ENCODE results near the gene CTNNA1. TPM values are rescaled to one million over a fixed set of nuclear protein-coding genes. Genes with fewer than 3 reads are reported as not detected.

Gene CTNNA1
- total and polyA plus RNA-seq, 8 donors, result 53.9 to 193 (median 108) TPM

GRCh38 chr5:138943599-138944173 is 190.5 kb downstream of the CTNNA1 start:
- H3K27me3 ChIP-seq, result no peaks in the 10 kb centered on the region
- no peak for DNase-seq
- FAIRE-seq, result no peak
- no peak overlapping the region for H3K4me3 ChIP-seq
- H3K36me3 ChIP-seq, result no peaks in the 10 kb centered on the region
- peaks cover 0 to 14% (median 8%) of the 10 kb centered on the region in 3 donors for H3K4me1 ChIP-seq
- ATAC-seq, result no peak
- intact Hi-C loops (cut with DNase I), result no loop called here
- H3K27ac ChIP-seq, result no peak overlapping the region
- TF ChIP-seq, protein P1, sequence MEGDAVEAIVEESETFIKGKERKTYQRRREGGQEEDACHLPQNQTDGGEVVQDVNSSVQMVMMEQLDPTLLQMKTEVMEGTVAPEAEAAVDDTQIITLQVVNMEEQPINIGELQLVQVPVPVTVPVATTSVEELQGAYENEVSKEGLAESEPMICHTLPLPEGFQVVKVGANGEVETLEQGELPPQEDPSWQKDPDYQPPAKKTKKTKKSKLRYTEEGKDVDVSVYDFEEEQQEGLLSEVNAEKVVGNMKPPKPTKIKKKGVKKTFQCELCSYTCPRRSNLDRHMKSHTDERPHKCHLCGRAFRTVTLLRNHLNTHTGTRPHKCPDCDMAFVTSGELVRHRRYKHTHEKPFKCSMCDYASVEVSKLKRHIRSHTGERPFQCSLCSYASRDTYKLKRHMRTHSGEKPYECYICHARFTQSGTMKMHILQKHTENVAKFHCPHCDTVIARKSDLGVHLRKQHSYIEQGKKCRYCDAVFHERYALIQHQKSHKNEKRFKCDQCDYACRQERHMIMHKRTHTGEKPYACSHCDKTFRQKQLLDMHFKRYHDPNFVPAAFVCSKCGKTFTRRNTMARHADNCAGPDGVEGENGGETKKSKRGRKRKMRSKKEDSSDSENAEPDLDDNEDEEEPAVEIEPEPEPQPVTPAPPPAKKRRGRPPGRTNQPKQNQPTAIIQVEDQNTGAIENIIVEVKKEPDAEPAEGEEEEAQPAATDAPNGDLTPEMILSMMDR (IDR thresholded peaks at IDR 0.05), result no peak
- no peaks in the 10 kb centered on the region for H3K9me3 ChIP-seq
- 93 to 96% methylated on average over 6 of the region's 6 CpGs for WGBS, 2 donors

- TF ChIP-seq, protein P1 (IDR thresholded peaks at IDR 0.05), result no peak
- Histone ChIP-seq H3K36me3 (no peaks in the 10 kb centered on the region), H3K27me3 (no peaks in the 10 kb centered on the region), H3K27ac (no peak overlapping the region), H3K9me3 (no peaks in the 10 kb centered on the region), H3K4me1 (peaks cover 2 to 25% (median 10%) of the 10 kb centered on the region in 3 donors), H3K4me3 (no peak overlapping the region)
- FAIRE-seq (no peak), DNase-seq (peak in 2 of 6 donors; percentile 14 to 74), ATAC-seq (no peak)
- intact Hi-C loops (cut with DNase I), result no loop called here
- WGBS, 2 donors, result 89 to 90% methylated on average over 23 of the region's 23 CpGs
Observed at GRCh38 chr5:138944527-138945322, 191.5 kb downstream of the CTNNA1 start.

DNA sequence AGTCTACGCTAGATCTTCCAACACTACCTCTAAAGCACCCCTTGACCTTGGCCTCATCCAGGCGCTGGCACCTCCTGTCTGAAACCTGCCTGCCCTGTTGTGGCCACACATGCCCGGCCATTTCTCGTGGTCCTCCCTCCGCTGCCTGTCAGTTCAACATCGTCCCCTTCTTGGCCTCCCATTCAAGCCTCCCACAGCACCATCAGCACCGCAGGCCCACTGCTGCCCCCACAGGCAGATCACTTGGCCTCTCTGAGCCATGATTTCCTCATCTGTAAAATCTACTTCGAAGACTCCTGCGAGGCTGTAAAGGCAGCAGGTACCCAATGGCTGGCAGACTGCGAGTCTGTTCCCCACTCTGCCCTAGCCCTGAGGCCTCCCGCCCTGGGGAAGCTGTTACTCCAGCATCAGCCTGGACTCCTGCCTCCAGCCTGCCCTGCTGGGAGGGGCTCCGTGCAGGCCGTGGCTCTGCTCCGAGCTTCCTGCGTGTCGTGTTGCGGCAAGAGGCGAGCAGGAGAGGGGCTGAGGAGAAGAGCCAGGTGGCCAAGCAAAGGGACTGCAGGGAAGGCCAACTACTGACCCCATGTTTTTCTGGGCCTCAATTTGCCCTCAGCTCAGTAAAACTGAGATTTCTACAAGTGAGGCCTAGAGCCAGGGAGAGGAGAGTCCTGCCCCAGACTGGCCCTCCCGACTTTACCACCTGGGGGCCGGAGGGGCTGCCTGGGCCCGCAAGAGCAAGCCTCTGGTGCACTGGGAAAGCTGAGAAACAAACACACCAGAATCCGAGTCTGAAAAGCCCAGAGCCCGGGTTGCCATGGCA is 192.4 kb downstream of the CTNNA1 start:
- DNase-seq, result peak in 3 of 6 donors; percentile 1 to 61 (median 13)
- ATAC-seq, result no peak
- Histone ChIP-seq H3K27me3 (no peaks in the 10 kb centered on the region), H3K27ac (peak overlapping the region in 1 of 4 donors; percentile 3), H3K4me3 (no peak overlapping the region), H3K9me3 (no peaks in the 10 kb centered on the region), H3K36me3 (no peaks in the 10 kb centered on the region), H3K4me1 (peaks cover 5 to 32% (median 19%) of the 10 kb centered on the region in 3 donors)
- TF ChIP-seq, protein P1 (IDR thresholded peaks at IDR 0.05), result no peak
- no peak for FAIRE-seq
- intact Hi-C loops (cut with DNase I), result no loop called here
- 85 to 87% methylated on average over 23 of the region's 23 CpGs for WGBS, 2 donors

- WGBS, 2 donors, result 75 to 82% methylated on average over 8 of the region's 8 CpGs
- Histone ChIP-seq H3K36me3 (no peaks in the 10 kb centered on the region), H3K4me1 (peaks cover 8 to 38% (median 23%) of the 10 kb centered on the region in 3 donors), H3K27me3 (no peaks in the 10 kb centered on the region), H3K4me3 (no peak overlapping the region), H3K27ac (peak overlapping the region in 1 of 4 donors; percentile 3), H3K9me3 (no peaks in the 10 kb centered on the region)
- DNase-seq, result peak in 3 of 6 donors; percentile 14 to 81 (median 32)
- no peak for FAIRE-seq
- intact Hi-C loops (cut with DNase I), result no loop called here
- ATAC-seq, result no peak
- TF ChIP-seq, protein P1 (IDR thresholded peaks at IDR 0.05), result no peak
Observed at GRCh38 chr5:138946241-138946623, 193.0 kb downstream of the CTNNA1 start.

Measured in pancreas (tissue), 10 donors.